NOMO-1 treated with DMSO at 0.1 percent for 48 hours (cell line): Measurements from ENCODE around the gene POTEC.
"Not testable (repeated sequence)": the region's sequence is repeated elsewhere in the genome, so short reads cannot be mapped to it uniquely, and the experiment has no call there.

Experiments used
- DNase-seq: peaks from one replicate; lab custom pipeline; 2025; ENCODE audit not compliant: unreplicated experiment; lab: John Stamatoyannopoulos, UW

POTEC gene

GRCh38 chr18:14543446-14543964, at the start of gene POTEC:
TSS of gene POTEC (minus strand) at chr18:14543600. CDS start at chr18:14543146, 454 bp downstream.
- DNase-seq, result not testable (repeated sequence)

- DNase-seq, result no peak
Observed at GRCh38 chr18:14577971-14578370, 34.6 kb upstream of the POTEC start.

- not testable (repeated sequence) for DNase-seq
Observed at GRCh38 chr18:14559502-14559901, 16.1 kb upstream of the POTEC start.

- not testable (repeated sequence) for DNase-seq
Observed at GRCh38 chr18:14531659-14532058, 11.7 kb downstream of the POTEC start.

GRCh38 chr18:14510707-14511106, 32.7 kb downstream of the POTEC start:
- not testable (repeated sequence) for DNase-seq

- DNase-seq, result not testable (repeated sequence)
Observed at GRCh38 chr18:14503691-14504090, 39.7 kb downstream of the POTEC start.

- not testable (repeated sequence) for DNase-seq
Observed at GRCh38 chr18:14501894-14502293, 41.5 kb downstream of the POTEC start.

- not testable (repeated sequence) for DNase-seq
Observed at GRCh38 chr18:14489256-14490014, 54.0 kb downstream of the POTEC start.

GRCh38 chr18:14488789-14489188, 54.6 kb downstream of the POTEC start:
- DNase-seq, result not testable (repeated sequence)

- DNase-seq, result not testable (repeated sequence)
Observed at GRCh38 chr18:14486926-14487580, 56.3 kb downstream of the POTEC start.

GRCh38 chr18:14479076-14479475, 64.3 kb downstream of the POTEC start:
- not testable (repeated sequence) for DNase-seq

GRCh38 chr18:14475520-14475919, 67.9 kb downstream of the POTEC start:
- DNase-seq, result not testable (repeated sequence)

GRCh38 chr18:14474752-14475151, 68.6 kb downstream of the POTEC start:
- DNase-seq, result not testable (repeated sequence)

GRCh38 chr18:14474007-14474720, 69.2 kb downstream of the POTEC start:
- DNase-seq, result not testable (repeated sequence)

- not testable (repeated sequence) for DNase-seq
Observed at GRCh38 chr18:14473250-14474006, 70.0 kb downstream of the POTEC start.

GRCh38 chr18:14471286-14471685, 72.1 kb downstream of the POTEC start:
- not testable (repeated sequence) for DNase-seq

GRCh38 chr18:14470446-14470845, 73.0 kb downstream of the POTEC start:
- DNase-seq, result not testable (repeated sequence)

- not testable (repeated sequence) for DNase-seq
Observed at GRCh38 chr18:14470046-14470445, 73.4 kb downstream of the POTEC start.

GRCh38 chr18:14465989-14466388, 77.4 kb downstream of the POTEC start:
- DNase-seq, result not testable (repeated sequence)
